ENCODE measurements around the gene ITSN2.

DNA sequence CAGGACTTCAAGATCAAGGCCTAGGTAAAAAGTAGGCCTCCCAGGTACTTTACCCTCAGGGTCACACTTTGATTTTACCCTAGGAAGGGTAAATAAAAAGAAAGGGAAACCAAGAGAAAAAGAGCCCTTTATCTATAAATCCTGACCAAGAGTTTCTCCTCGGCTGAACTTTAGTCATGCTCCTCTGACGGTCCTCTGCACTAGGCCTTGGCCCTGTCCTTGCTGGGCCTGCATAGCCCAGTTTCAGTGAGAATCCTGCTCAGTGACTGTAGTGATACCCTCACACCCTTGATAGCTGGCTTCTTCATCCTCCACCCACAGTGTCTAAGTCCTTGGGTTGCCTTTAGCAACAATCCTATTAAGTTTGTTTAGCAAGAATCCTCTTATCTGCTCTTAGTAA lies 20.5 kb upstream of the ITSN2 start:
- TF ChIP-seq POLR2A (IDR thresholded peaks at IDR 0.05): no peak
- TF ChIP-seq, protein P1, sequence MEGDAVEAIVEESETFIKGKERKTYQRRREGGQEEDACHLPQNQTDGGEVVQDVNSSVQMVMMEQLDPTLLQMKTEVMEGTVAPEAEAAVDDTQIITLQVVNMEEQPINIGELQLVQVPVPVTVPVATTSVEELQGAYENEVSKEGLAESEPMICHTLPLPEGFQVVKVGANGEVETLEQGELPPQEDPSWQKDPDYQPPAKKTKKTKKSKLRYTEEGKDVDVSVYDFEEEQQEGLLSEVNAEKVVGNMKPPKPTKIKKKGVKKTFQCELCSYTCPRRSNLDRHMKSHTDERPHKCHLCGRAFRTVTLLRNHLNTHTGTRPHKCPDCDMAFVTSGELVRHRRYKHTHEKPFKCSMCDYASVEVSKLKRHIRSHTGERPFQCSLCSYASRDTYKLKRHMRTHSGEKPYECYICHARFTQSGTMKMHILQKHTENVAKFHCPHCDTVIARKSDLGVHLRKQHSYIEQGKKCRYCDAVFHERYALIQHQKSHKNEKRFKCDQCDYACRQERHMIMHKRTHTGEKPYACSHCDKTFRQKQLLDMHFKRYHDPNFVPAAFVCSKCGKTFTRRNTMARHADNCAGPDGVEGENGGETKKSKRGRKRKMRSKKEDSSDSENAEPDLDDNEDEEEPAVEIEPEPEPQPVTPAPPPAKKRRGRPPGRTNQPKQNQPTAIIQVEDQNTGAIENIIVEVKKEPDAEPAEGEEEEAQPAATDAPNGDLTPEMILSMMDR (IDR thresholded peaks at IDR 0.05): no peak

Data from breast epithelium (tissue), 3 donors.